ENCODE measurements around the gene ADAMTS13. TPM values are rescaled to one million over a fixed set of nuclear protein-coding genes. Genes with fewer than 3 reads are reported as not detected.

ADAMTS13 gene
- total RNA-seq, 4 donors from 2014 or later, result 1.1 to 2.7 (median 1.8) TPM

DNA sequence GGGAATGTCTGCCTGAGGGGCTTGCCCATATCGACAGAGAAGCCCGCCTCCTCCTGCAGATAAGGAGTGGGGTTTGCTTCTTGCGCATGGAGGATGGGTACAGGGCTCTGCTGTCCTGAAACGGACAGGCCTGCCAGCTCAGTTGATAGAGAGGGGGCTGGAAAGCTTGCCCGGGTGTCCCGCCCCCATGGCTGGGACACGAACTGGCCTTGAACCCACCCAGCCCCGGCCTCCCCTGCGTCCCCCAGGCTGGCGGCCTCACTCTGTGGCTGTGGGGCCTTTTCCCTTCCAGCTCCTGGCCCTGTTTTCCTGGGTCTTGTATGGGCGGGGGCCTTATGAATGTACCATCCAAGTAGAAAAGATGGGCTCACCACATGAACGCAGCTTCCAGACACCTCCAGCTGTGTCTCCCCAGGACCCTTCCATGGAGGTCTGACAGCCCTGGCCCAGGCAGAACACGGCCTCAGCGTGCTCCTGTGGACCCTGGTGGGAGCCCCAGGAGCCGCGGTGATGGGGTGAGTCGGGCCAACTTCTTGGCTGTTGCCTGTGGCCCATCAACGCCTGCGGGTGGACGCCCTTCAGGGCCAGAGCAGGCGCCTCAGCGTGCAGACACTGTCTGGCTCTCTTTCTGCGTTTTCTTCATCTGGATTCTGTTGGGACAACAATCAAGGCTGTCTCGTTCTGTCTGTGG, 72.6 kb downstream of the ADAMTS13 start:
- H3K4me3 ChIP-seq (ENCODE audit: low read depth, poor library complexity, severe bottlenecking), result no peak overlapping the region
- intact Hi-C loops (cut with DNase I; ENCODE audit: low total_unique reads), result no loop called here
- no peak for TF ChIP-seq POLR2A (IDR thresholded peaks at IDR 0.05)
- TF ChIP-seq, protein P1, sequence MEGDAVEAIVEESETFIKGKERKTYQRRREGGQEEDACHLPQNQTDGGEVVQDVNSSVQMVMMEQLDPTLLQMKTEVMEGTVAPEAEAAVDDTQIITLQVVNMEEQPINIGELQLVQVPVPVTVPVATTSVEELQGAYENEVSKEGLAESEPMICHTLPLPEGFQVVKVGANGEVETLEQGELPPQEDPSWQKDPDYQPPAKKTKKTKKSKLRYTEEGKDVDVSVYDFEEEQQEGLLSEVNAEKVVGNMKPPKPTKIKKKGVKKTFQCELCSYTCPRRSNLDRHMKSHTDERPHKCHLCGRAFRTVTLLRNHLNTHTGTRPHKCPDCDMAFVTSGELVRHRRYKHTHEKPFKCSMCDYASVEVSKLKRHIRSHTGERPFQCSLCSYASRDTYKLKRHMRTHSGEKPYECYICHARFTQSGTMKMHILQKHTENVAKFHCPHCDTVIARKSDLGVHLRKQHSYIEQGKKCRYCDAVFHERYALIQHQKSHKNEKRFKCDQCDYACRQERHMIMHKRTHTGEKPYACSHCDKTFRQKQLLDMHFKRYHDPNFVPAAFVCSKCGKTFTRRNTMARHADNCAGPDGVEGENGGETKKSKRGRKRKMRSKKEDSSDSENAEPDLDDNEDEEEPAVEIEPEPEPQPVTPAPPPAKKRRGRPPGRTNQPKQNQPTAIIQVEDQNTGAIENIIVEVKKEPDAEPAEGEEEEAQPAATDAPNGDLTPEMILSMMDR (IDR thresholded peaks at IDR 0.05), result no peak
- DNase-seq (ENCODE audit: low spot score in 2 of 2), result no peak
- 63 to 81% methylated on average over 18 to 24 of the region's 24 CpGs for WGBS, 2 donors

DNA sequence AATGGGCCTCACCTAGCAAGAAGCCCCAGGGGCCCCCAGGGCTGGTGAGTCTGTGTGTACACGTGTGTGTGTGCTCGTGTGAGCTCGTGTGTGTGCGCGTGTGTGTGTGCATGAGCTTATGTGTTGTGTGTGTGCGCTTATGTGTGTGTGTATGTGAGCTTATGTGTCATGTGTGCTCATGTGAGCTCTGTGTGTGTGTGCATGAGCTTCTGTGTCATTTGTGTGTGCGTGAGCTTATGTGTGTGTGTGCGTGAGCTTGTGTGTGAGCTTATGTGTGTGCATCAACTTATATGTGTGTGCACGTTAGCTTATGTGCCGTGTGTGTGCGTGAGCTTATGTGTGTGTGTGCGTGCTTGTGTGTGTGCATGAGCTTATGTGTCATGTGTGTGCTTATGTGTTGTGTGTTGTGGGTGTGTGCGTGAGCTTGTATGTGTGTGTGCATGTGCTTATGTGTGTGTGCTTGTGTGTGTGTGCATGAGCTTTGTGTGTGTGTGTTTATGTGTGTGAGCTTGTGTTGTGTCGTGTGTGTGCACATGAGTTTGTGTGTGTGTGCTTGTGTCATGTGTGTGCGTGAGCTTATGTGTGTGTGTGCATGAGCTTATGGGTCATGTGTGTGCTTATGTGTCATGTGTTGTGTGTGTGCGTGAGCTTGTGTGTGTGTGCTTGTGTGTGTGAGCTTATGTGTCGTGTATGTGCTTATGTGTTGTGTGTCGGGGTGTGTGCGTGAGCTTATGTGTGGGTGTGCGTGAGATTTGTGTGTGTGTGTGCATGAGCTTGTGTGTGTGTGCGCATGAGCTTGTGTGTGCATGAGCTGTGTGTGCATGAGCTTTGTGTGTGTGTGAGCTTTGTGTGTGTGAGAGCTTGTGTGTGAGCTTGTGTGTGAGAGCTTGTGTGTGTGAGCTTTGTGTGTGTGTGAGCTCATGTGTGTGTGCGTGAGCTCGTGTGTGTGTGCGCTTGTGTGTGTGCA, 73.4 kb downstream of the ADAMTS13 start:
- DNase-seq (ENCODE audit: low spot score in 2 of 2), result no peak
- H3K4me3 ChIP-seq (ENCODE audit: low read depth, poor library complexity, severe bottlenecking), result no peak overlapping the region
- intact Hi-C loops (cut with DNase I; ENCODE audit: low total_unique reads), result no loop called here
- 84 to 88% methylated on average over 24 of the region's 24 CpGs for WGBS, 2 donors
- no peak for TF ChIP-seq POLR2A (IDR thresholded peaks at IDR 0.05)
- TF ChIP-seq, protein P1 (IDR thresholded peaks at IDR 0.05), result peak in 1 of 3 donors; percentile 8

DNA sequence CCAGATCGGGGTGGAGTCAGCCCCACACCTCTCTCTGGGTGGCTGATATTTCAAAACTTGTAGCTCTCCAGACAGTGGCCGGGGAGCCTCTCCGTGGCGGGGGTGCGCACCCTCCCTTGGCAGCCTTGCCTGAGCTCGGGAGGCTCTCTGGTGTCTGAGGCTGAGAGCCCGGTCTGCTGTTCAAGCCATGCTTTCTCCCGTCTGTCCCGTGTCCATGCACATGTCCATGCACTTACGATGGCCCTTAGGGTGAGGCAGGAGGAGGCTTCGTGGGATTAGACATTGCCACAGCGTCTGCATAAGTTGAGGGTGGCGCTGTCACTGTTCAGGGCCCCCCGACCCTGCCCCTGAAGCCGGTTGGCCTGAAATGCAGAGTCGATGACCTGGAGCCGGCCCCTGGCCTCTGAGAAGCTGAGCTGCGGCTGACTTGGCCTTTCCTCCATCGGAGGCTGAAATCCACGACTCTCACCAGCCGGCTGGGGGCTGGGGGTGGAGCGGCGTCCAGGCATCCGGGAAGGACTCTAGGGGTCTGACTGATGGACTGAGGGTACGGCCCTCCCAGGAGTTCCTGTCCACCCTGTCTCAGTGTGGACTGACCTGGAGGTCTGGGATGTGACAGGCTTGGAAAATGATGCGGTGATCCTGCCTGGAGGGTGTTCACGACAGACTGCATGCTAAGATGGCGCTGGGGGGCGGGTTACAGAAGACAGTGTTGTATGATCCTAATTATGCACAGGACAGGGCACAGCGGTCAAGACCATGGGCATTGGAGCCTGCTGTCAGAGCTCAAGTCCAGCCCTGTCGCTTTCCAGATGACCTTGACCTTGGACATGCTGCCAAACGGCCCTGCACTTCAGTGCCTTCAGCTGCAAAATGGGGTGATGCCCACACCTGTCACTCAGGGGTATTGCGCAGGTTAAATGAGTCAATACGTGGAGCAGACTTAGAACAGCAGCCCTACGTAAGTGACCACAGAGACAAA, 75.0 kb downstream of the ADAMTS13 start:
- TF ChIP-seq POLR2A (IDR thresholded peaks at IDR 0.05), result no peak
- TF ChIP-seq, protein P1 (IDR thresholded peaks at IDR 0.05), result no peak
- WGBS, 2 donors, result 61 to 71% methylated on average over 32 to 34 of the region's 35 CpGs
- no peak overlapping the region for H3K4me3 ChIP-seq (ENCODE audit: low read depth, poor library complexity, severe bottlenecking)
- DNase-seq (ENCODE audit: low spot score in 2 of 2), result no peak
- intact Hi-C loops (cut with DNase I; ENCODE audit: low total_unique reads), result no loop called here

DNA sequence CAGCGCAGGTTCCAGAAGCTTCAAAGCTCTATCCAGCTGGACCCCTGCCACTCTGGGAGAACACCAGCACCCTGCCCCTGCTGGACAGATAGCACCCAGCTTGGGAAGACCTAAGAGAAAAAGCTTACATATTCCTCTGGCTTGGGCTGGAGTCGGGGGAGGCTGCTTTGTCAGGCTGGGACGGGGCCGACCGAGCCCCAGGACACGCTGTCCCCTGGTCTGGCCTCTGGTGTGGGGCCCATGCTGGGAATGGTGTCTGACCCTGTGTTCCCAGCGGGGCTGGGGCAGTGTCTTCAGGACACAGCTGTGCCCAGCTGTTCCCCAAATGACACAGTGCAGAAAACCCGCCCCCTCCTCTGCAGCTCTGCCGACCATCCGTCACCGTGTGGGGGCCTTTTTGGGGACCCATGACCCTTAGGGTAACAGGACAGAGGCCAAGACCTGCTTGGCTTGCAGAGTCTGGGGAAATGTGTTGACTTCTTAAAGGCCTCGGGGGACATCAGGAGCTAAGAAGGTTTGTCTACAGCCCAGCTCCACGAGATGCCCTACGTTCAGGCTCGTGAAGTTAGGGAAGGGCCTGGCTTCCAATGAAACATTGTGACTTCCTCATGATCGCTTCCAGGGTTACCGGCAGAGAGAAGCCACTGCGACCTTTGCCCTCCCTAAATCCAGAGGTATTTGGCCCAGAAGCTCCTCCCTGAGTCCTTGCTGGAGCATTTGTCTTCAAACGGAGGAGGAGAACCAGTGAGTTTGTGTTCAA, 77.1 kb downstream of the ADAMTS13 start:
- intact Hi-C loops (cut with DNase I; ENCODE audit: low total_unique reads), result no loop called here
- DNase-seq (ENCODE audit: low spot score in 2 of 2), result no peak
- 59 to 65% methylated on average over 18 to 19 of the region's 19 CpGs for WGBS, 2 donors
- no peak for TF ChIP-seq POLR2A (IDR thresholded peaks at IDR 0.05)
- TF ChIP-seq, protein P1 (IDR thresholded peaks at IDR 0.05), result no peak
- H3K4me3 ChIP-seq (ENCODE audit: low read depth, poor library complexity, severe bottlenecking), result no peak overlapping the region

DNA sequence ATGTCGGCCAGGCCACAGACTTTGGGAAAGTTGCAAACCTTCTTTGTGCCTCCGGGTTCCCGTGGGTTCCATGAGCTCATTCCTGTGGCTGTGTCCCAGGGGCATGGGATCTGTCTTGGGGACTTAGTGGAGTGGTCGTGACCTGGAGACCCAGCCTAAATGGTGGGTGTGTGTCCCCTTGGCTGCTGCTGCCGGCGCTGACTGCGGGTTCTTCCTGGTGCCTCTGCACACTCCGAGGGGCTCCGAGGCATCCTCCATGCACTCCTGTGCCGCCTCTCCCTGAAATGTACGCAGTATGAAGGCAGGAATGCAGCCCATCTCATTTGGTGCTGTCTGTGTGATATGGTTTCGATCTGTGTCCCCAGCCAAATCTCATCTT, 77.7 kb downstream of the ADAMTS13 start:
- no peak for DNase-seq (ENCODE audit: low spot score in 2 of 2)
- TF ChIP-seq, protein P1 (IDR thresholded peaks at IDR 0.05), result no peak
- no peak for TF ChIP-seq POLR2A (IDR thresholded peaks at IDR 0.05)
- no peak overlapping the region for H3K4me3 ChIP-seq (ENCODE audit: low read depth, poor library complexity, severe bottlenecking)
- 79 to 83% methylated on average over 11 to 12 of the region's 12 CpGs for WGBS, 2 donors
- intact Hi-C loops (cut with DNase I; ENCODE audit: low total_unique reads), result no loop called here
